ENCODE data around the gene CLCN7. TPM values are rescaled to one million over a fixed set of nuclear protein-coding genes. Genes with fewer than 3 reads are reported as not detected.
"Not testable (repeated sequence)": the region's sequence is repeated elsewhere in the genome, so short reads cannot be mapped to it uniquely, and the experiment has no call there.

Gene CLCN7
- total RNA-seq, 1 donor from 2014 or later, result 39.8 TPM

- DNase-seq (ENCODE audit: low spot score), result no peak
These were observed 5.1 kb downstream of the CLCN7 start for GRCh38 chr16:1469693-1470201.

GRCh38 chr16:1469141-1469540, 5.7 kb downstream of the CLCN7 start:
- intact Hi-C loops (cut with DNase I); DNase-seq (ENCODE audit: low spot score): not testable (repeated sequence)

More at GRCh38 chr16:1469693-1470201, 5.1 kb downstream of the CLCN7 start:
- intact Hi-C loops (cut with DNase I), result no loop called here

GRCh38 chr16:1468426-1468810, 6.4 kb downstream of the CLCN7 start:
- no peak for DNase-seq (ENCODE audit: low spot score)
- intact Hi-C loops (cut with DNase I), result no loop called here

GRCh38 chr16:1466968-1467521, 7.8 kb downstream of the CLCN7 start:
- intact Hi-C loops (cut with DNase I), result no loop called here
- no peak for DNase-seq (ENCODE audit: low spot score)

GRCh38 chr16:1466054-1466453, 8.8 kb downstream of the CLCN7 start:
- DNase-seq (ENCODE audit: low spot score), result no peak
- intact Hi-C loops (cut with DNase I), result no loop called here

- intact Hi-C loops (cut with DNase I), result no loop called here
- DNase-seq (ENCODE audit: low spot score), result no peak
These were observed 9.3 kb downstream of the CLCN7 start for GRCh38 chr16:1465567-1465915.

- no peak for DNase-seq (ENCODE audit: low spot score)
- intact Hi-C loops (cut with DNase I), result no loop called here
These were observed 9.8 kb downstream of the CLCN7 start for GRCh38 chr16:1464894-1465566.

GRCh38 chr16:1464196-1464893, 10.5 kb downstream of the CLCN7 start:
- no peak for DNase-seq (ENCODE audit: low spot score)
- intact Hi-C loops (cut with DNase I), result no loop called here

GRCh38 chr16:1461146-1461545, 13.7 kb downstream of the CLCN7 start:
- intact Hi-C loops (cut with DNase I), result no loop called here
- no peak for DNase-seq (ENCODE audit: low spot score)

- intact Hi-C loops (cut with DNase I), result no loop called here
- no peak for DNase-seq (ENCODE audit: low spot score)
These were observed 14.2 kb downstream of the CLCN7 start for GRCh38 chr16:1460602-1461138.

- DNase-seq (ENCODE audit: low spot score), result no peak
- intact Hi-C loops (cut with DNase I), result no loop called here
These were observed 14.9 kb downstream of the CLCN7 start for GRCh38 chr16:1459967-1460366.

- intact Hi-C loops (cut with DNase I), result no loop called here
- DNase-seq (ENCODE audit: low spot score), result no peak
These were observed 15.9 kb downstream of the CLCN7 start for GRCh38 chr16:1458977-1459341.

GRCh38 chr16:1458336-1458976, 16.4 kb downstream of the CLCN7 start:
- intact Hi-C loops (cut with DNase I), result no loop called here
- DNase-seq (ENCODE audit: low spot score), result no peak

GRCh38 chr16:1457489-1458245, 17.2 kb downstream of the CLCN7 start:
- DNase-seq (ENCODE audit: low spot score), result no peak

GRCh38 chr16:1456951-1457350, 17.9 kb downstream of the CLCN7 start:
- no peak for DNase-seq (ENCODE audit: low spot score)
- intact Hi-C loops (cut with DNase I), result no loop called here

More at GRCh38 chr16:1457489-1458245, 17.2 kb downstream of the CLCN7 start:
- intact Hi-C loops (cut with DNase I), result no loop called here

- DNase-seq (ENCODE audit: low spot score), result no peak
These were observed 19.3 kb downstream of the CLCN7 start for GRCh38 chr16:1455190-1456171.

GRCh38 chr16:1454561-1454960, 20.3 kb downstream of the CLCN7 start:
- intact Hi-C loops (cut with DNase I), result no loop called here
- DNase-seq (ENCODE audit: low spot score), result no peak

More at GRCh38 chr16:1455190-1456171, 19.3 kb downstream of the CLCN7 start:
- intact Hi-C loops (cut with DNase I), result no loop called here

- intact Hi-C loops (cut with DNase I), result no loop called here
These were observed 21.5 kb downstream of the CLCN7 start for GRCh38 chr16:1453316-1453715.

More at GRCh38 chr16:1453316-1453715, 21.5 kb downstream of the CLCN7 start:
- DNase-seq (ENCODE audit: low spot score), result no peak

Data from cardiac septum (tissue), 1 donor.